CD14-positive monocyte (primary cell): ENCODE results near the gene CACNA2D1. TPM values are rescaled to one million over a fixed set of nuclear protein-coding genes. Genes with fewer than 3 reads are reported as not detected.

ENCODE experiments used
- DNase-seq, 3 donors: peaks; one replicate each; pipeline ENCODE4 v3.0.0-alpha.2; 2011 to 2022
- H2AFZ ChIP-seq: 2 replicates; pipeline ENCODE4 v1.6.0; 2012; ENCODE audit warnings: mild to moderate bottlenecking, low read depth, low read length, inconsistent platforms; ENCODE audit not compliant: insufficient read depth, poor library complexity, severe bottlenecking
- H3K27ac ChIP-seq, 2 donors: 1 replicate in 1 of 2; 2 replicates in 1 of 2; pipeline ENCODE4 v1.5.1; 2012 to 2013; ENCODE audit warnings: low read length in 2 of 2, control low read depth in 1 of 2, inconsistent platforms in 1 of 2, low read depth in 1 of 2, mild to moderate bottlenecking in 1 of 2
- H3K27me3 ChIP-seq, 2 donors: one replicate each; pipeline versions ENCODE4 v1.6.0 to v1.6.1; 2011 to 2013; ENCODE audit warnings: low read length in 2 of 2; ENCODE audit not compliant: control insufficient read depth in 2 of 2, insufficient read depth in 2 of 2
- H3K36me3 ChIP-seq, 2 donors: replicated peaks in 1 of 2; 1 replicate in 1 of 2; 2 replicates in 1 of 2; pipeline versions ENCODE4 v1.5.1 to v1.6.1; 2012 to 2013; ENCODE audit warnings: low read length in 2 of 2, control low read depth in 1 of 2, inconsistent platforms in 1 of 2, mild to moderate bottlenecking in 1 of 2; ENCODE audit not compliant: insufficient read depth in 2 of 2, control insufficient read depth in 1 of 2
- H3K4me1 ChIP-seq, 2 donors: 1 replicate in 1 of 2; 2 replicates in 1 of 2; pipeline versions ENCODE4 v1.5.1 to v1.6.1; 2012 to 2013; ENCODE audit warnings: low read length in 2 of 2, control low read depth in 1 of 2, inconsistent platforms in 1 of 2, mild to moderate bottlenecking in 1 of 2, moderate library complexity in 1 of 2; ENCODE audit not compliant: insufficient read depth in 2 of 2, control insufficient read depth in 1 of 2
- H3K4me2 ChIP-seq: replicated peaks from 2 replicates; pipeline ENCODE3; 2012; ENCODE audit warnings: low read length, moderate library complexity, mild to moderate bottlenecking; ENCODE audit not compliant: poor library complexity, severe bottlenecking; ENCODE audit errors: extremely low read depth
- H3K4me3 ChIP-seq, 3 experiments: fragments of 200-600 bp in 1 of 3; sonication (generic) in 1 of 3; replicated peaks in 1 of 3; 1 replicate in 2 of 3; 2 replicates in 1 of 3; pipeline ENCODE4 v1.5.1; 2011 to 2013; ENCODE audit warnings: low read length in 3 of 3, mild to moderate bottlenecking in 3 of 3, control low read depth in 2 of 3, low read depth in 2 of 3, inconsistent platforms in 1 of 3, moderate library complexity in 1 of 3
- H3K79me2 ChIP-seq: 2 replicates; pipeline ENCODE4 v1.6.0; 2012; ENCODE audit warnings: mild to moderate bottlenecking, control low read depth, inconsistent platforms, low read length, moderate library complexity; ENCODE audit not compliant: insufficient read depth
- H3K9ac ChIP-seq: 2 replicates; pipeline ENCODE4 v1.6.0; 2017; ENCODE audit warnings: low read length, mild to moderate bottlenecking; ENCODE audit not compliant: insufficient read depth, poor library complexity, severe bottlenecking
- H3K9me3 ChIP-seq, 2 donors: replicated peaks in 1 of 2; 1 replicate in 1 of 2; 2 replicates in 1 of 2; pipeline versions ENCODE4 v1.5.1 to v1.6.1; 2012 to 2013; ENCODE audit warnings: low read length in 2 of 2, control low read depth in 1 of 2; ENCODE audit not compliant: control insufficient read depth in 1 of 2, insufficient read depth in 1 of 2
- H4K20me1 ChIP-seq: 2 replicates; pipeline ENCODE4 v1.6.0; 2012; ENCODE audit warnings: mild to moderate bottlenecking, low read length, control low read depth, moderate library complexity; ENCODE audit not compliant: insufficient read depth
- H3K27ac Mint-ChIP-seq, 7 donors: one replicate each; pipeline ENCODE4 v1.8.0; 2020; ENCODE audit warnings: mild to moderate bottlenecking in 7 of 7, mixed read lengths in 7 of 7, moderate library complexity in 6 of 7, inconsistent platforms in 2 of 7
- H3K27me3 Mint-ChIP-seq, 3 donors: one replicate each; pipeline ENCODE4 v1.8.0; 2021 to 2022; ENCODE audit warnings: low read depth in 3 of 3, mild to moderate bottlenecking in 3 of 3, mixed read lengths in 3 of 3, moderate library complexity in 3 of 3, inconsistent platforms in 1 of 3
- H3K36me3 Mint-ChIP-seq, 2 donors: one replicate each; pipeline ENCODE4 v1.8.0; 2020; ENCODE audit warnings: mixed read lengths in 2 of 2, inconsistent platforms in 1 of 2, mild to moderate bottlenecking in 1 of 2
- H3K4me1 Mint-ChIP-seq: one replicate; pipeline ENCODE4 v1.8.0; 2020; ENCODE audit warnings: mild to moderate bottlenecking, mixed read lengths
- H3K4me3 Mint-ChIP-seq, 2 donors: one replicate each; pipeline ENCODE4 v1.8.0; 2020; ENCODE audit warnings: mild to moderate bottlenecking in 2 of 2, mixed read lengths in 2 of 2, moderate library complexity in 1 of 2
- H3K9me3 Mint-ChIP-seq, 7 donors: one replicate each; pipeline ENCODE4 v1.8.0; 2020 to 2022; ENCODE audit warnings: mixed read lengths in 7 of 7, mild to moderate bottlenecking in 6 of 7, moderate library complexity in 6 of 7, inconsistent platforms in 2 of 7
- CTCF ChIP-seq: fragments of 200-600 bp; IDR thresholded peaks from one replicate; pipeline ENCODE4 v1.8.0; 2022; ENCODE audit warnings: antibody characterized with exemption, mild to moderate bottlenecking
- WGBS: methylation state at CpG from one replicate; pipeline ENCODE4 v1.1.5; 2013; ENCODE audit warnings: missing lambda C conversion rate; ENCODE audit not compliant: insufficient coverage; 5-methylcytosine and 5-hydroxymethylcytosine counted together
- intact Hi-C, 2 donors: fragments of 100-400 bp; cut with micrococcal nuclease; formaldehyde crosslinking; loops; one replicate each; pipeline versions ENCODE4 v1.15.0 to v1.15.1; 2023
- polyA plus RNA-seq, 3 donors: library from polyadenylated mRNA; depleted of rRNA in 1 of 3; unstranded in 2 of 3; stranded (reverse) in 1 of 3; fragments of 300-500 nt in 2 of 3; fragments of >200 nt in 1 of 3; fragmentation: Illumina TruSeq in 2 of 3; gene quantifications; 1 replicate in 2 of 3; 2 replicates in 1 of 3; pipeline ENCODE4 v1.2.3, GENCODE V29; 2012 to 2021

Gene CACNA2D1
- polyA plus RNA-seq, 3 donors = 0.02 TPM; not detected in 2

DNA sequence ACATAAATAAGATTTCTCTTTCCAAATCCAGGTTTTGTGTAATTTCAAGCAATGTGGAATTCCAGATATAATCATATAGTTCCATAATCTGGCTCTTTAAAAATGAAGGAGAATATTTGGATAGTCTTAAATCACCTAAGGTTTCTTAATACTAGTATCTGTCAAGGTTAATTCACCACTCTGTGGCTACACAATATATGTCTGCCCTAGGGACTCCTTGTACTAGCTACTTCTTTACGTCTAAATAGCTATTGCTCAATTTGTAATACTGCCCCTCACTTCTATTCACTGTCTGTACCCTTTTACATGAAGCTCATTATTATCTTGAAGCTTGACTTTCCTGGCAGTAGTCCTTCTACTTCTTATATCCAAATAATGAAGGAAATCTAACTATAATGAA lies 47.2 kb downstream of the CACNA2D1 start:
- Mint-ChIP-seq H3K36me3 (no peaks in the 10 kb centered on the region), H3K4me3 (no peak overlapping the region)
- TF ChIP-seq CTCF = no peak

GRCh38 chr7:82395147-82395546 lies 48.4 kb downstream of the CACNA2D1 start:
- no peaks in the 10 kb centered on the region for H3K36me3 Mint-ChIP-seq
- Histone ChIP-seq H3K4me2 (no peak overlapping the region), H3K9me3 (peaks cover 3 to 8% of the 10 kb centered on the region in 2 donors), H3K4me3 (no peak overlapping the region), H3K79me2 (no peaks in the 10 kb centered on the region), H2AFZ (no peak overlapping the region), H3K4me1 (no peaks in the 10 kb centered on the region), H3K9ac (no peak overlapping the region), H3K36me3 (no peaks in the 10 kb centered on the region), H3K27ac (no peak overlapping the region), H3K27me3 (no peaks in the 10 kb centered on the region), H4K20me1 (no peaks in the 10 kb centered on the region)
- DNase-seq = no peak
- H3K27me3 Mint-ChIP-seq = no peaks in the 10 kb centered on the region
- no peaks in the 10 kb centered on the region for H3K4me1 Mint-ChIP-seq
- WGBS = no CpG with 5 or more reads among the region's 4 CpGs
- H3K27ac Mint-ChIP-seq = no peak overlapping the region
- TF ChIP-seq CTCF = no peak
- H3K9me3 Mint-ChIP-seq = peaks cover 0 to 6% (median 2%) of the 10 kb centered on the region in 7 donors
- intact Hi-C loops = no loop called here
- no peak overlapping the region for H3K4me3 Mint-ChIP-seq

More for the DNA sequence above, 47.2 kb downstream of the CACNA2D1 start:
- Mint-ChIP-seq H3K4me1 (no peaks in the 10 kb centered on the region), H3K27me3 (no peaks in the 10 kb centered on the region), H3K9me3 (peaks cover 0 to 6% (median 2%) of the 10 kb centered on the region in 7 donors), H3K27ac (no peak overlapping the region)
- no peaks in the 10 kb centered on the region for H3K27me3 ChIP-seq
- H3K4me3 ChIP-seq = no peak overlapping the region
- peaks cover 3 to 8% of the 10 kb centered on the region in 2 donors for H3K9me3 ChIP-seq
- H3K36me3 ChIP-seq = no peaks in the 10 kb centered on the region
- DNase-seq = no peak
- no CpG with 5 or more reads among the region's 1 CpG for WGBS
- H3K4me1 ChIP-seq = no peaks in the 10 kb centered on the region
- no peak overlapping the region for H3K27ac ChIP-seq
- H3K79me2 ChIP-seq = no peaks in the 10 kb centered on the region
- no peaks in the 10 kb centered on the region for H4K20me1 ChIP-seq
- no peak overlapping the region for H2AFZ ChIP-seq
- intact Hi-C loops = no loop called here
- no peak overlapping the region for H3K9ac ChIP-seq
- H3K4me2 ChIP-seq = no peak overlapping the region
